Gastroesophageal sphincter (tissue), 3 donors: ENCODE results near the gene FOXJ3.

Experiments
- CTCF ChIP-seq, 4 experiments: fragments of 200-600 bp in 2 of 4; fragments of 450-650 bp in 2 of 4; sonication (generic) in 1 of 4; IDR thresholded peaks; one replicate each; pipeline ENCODE4 v1.5.1; 2017 to 2019; ENCODE audit warnings: antibody characterized with exemption in 4 of 4, mild to moderate bottlenecking in 2 of 4, moderate library complexity in 2 of 4
- POLR2A ChIP-seq, 2 donors: fragments of 450-650 bp; IDR thresholded peaks; one replicate each; pipeline ENCODE4 v1.6.1; 2017; ENCODE audit warnings: antibody characterized with exemption in 2 of 2, mild to moderate bottlenecking in 2 of 2, moderate library complexity in 1 of 2
- POLR2AphosphoS5 ChIP-seq: sonication (generic); formaldehyde crosslinking; IDR thresholded peaks from one replicate; pipeline ENCODE4 v1.6.1; 2017; ENCODE audit warnings: antibody characterized with exemption

GRCh38 chr1:42162181-42162580 lies 172.9 kb downstream of the FOXJ3 start:
- TF ChIP-seq POLR2A (IDR thresholded peaks at IDR 0.05) (no peak), CTCF (IDR thresholded peaks at IDR 0.05) (no peak), POLR2AphosphoS5 (no peak)
